ENCODE measurements around the gene WASHC4.

Gene WASHC4, protein sequence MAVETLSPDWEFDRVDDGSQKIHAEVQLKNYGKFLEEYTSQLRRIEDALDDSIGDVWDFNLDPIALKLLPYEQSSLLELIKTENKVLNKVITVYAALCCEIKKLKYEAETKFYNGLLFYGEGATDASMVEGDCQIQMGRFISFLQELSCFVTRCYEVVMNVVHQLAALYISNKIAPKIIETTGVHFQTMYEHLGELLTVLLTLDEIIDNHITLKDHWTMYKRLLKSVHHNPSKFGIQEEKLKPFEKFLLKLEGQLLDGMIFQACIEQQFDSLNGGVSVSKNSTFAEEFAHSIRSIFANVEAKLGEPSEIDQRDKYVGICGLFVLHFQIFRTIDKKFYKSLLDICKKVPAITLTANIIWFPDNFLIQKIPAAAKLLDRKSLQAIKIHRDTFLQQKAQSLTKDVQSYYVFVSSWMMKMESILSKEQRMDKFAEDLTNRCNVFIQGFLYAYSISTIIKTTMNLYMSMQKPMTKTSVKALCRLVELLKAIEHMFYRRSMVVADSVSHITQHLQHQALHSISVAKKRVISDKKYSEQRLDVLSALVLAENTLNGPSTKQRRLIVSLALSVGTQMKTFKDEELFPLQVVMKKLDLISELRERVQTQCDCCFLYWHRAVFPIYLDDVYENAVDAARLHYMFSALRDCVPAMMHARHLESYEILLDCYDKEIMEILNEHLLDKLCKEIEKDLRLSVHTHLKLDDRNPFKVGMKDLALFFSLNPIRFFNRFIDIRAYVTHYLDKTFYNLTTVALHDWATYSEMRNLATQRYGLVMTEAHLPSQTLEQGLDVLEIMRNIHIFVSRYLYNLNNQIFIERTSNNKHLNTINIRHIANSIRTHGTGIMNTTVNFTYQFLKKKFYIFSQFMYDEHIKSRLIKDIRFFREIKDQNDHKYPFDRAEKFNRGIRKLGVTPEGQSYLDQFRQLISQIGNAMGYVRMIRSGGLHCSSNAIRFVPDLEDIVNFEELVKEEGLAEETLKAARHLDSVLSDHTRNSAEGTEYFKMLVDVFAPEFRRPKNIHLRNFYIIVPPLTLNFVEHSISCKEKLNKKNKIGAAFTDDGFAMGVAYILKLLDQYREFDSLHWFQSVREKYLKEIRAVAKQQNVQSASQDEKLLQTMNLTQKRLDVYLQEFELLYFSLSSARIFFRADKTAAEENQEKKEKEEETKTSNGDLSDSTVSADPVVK

DNA sequence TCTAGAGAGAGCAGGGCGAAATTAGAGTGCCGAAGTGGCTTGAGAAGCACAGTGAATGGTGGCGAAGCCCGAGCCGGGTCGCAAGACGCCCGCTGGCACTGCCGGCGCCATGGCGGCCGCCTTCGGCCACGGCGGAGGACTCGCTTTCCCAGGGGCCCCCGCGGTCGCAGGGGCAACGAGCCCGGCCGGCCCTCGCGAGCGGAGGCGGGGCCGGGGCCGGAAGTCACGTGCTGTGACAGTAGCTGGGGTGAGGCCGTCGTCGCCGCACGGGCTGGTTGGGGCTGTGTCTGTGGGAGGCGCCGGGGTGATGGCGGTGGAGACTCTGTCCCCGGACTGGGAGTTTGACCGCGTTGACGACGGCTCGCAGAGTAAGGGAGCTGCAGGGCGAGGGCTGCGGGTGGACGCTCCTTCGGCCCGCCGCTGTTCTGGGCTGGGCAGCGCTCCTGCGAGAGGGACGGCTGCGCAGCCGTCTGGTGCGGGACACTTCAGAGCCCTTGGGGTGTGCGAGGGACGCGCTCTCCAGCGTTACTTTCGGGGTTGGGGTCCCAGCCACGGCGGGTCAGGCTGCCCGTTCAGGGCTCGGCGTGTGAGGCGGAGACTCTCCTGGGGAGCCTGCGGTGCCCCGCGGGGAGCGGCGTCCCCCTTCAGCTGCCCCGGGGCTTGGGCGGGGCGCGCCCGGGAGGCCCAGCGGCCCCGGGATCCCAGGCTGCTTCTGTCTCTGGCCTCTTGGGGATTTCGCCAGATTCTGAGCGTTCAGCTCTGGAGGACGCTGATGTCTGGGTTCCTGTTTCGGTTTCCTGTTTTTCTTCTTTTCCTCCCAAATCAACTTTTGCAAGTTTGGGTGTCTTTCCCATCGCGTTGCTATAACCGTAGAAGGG lies at the start of gene WASHC4:
Gene WASHC4, plus strand, starts transcription at position 238 of the 878 bp plus-strand sequence. Its CDS starts 70 bp downstream, at position 308.
- peaks cover 16 to 18% of the 10 kb centered on the region in 2 donors for H3K36me3 Mint-ChIP-seq
- H3K9me3 Mint-ChIP-seq = peaks cover 2% of the 10 kb centered on the region in 2 donors
- peak; percentile 94 to 96 for ATAC-seq (replicated peaks)
- H3K4me1 Mint-ChIP-seq = peaks cover 11 to 32% of the 10 kb centered on the region in 2 donors
- no peaks in the 10 kb centered on the region for H3K27me3 Mint-ChIP-seq
- DNase-seq = peak; percentile 94
- peak within 1 kb of the TSS; percentile 98 for H3K27ac Mint-ChIP-seq
- H3K4me3 Mint-ChIP-seq = peak within 1 kb of the TSS; percentile 96 to 98

DNA sequence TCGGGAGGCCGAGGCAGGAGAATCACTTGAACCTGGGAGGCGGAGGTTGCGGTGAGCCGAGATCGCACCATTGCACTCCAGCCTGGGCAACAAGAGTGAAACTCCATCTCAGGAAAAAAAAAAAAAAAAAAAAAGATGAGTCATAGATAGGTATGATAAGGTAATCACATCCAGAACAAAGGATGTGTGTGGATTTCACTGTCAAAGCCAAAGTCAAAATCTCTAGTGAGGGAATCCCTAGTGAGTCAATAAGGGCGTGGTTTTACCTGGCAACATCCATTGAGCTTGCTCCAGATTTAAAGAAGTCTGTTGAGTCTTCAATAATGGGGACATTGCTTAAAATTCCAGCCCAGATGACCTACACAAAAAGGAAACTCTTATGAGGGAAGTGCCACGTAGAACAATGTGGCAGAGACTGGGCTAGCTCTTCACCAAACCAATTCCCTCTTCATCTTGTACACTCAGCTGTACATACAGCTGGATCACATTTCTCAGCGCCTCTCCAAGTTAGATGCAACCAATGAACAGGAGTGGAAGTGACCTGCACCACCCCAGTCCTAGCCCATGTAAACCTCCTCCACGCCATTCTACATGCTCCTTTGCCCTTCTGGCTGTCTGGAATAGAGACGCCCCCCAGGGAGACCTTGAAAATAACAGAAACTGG lies 46.7 kb upstream of the WASHC4 start:
- no peaks in the 10 kb centered on the region for H3K27me3 Mint-ChIP-seq

DNA sequence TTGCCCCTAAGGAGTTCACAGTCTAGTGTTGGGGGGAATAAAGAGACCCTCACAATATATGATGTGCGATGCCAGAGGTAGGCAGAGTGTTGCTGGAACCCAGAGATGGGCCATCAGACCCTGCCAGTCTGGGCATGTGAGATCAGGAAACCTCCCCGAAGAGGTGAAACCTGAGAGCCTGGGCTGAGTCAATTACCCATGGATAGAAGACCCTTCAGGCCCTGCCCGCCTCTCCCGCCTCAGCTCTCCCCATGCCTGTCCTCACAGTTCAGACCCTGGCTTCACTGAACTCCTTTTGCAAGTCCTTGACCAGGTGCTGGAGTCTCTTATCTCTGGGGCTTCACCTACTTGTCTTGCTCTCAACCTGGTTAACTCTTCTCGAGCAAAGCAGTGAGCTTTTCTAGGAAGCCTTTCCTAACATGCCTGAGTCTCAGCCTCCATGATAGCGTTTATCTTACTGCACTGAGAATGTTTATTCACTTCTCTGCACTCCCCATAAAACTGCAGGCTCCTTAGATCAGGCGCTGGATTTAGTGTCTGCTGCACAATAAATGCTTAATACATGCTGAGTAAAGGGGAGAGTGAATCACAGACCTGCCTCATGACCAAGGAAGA lies 42.9 kb upstream of the WASHC4 start:
- DNase-seq (no peak), ATAC-seq (replicated peaks) (no peak)
- Mint-ChIP-seq H3K9me3 (no peaks in the 10 kb centered on the region), H3K27me3 (no peaks in the 10 kb centered on the region), H3K4me1 (peaks cover 0 to 2% of the 10 kb centered on the region in 2 donors), H3K27ac (no peak overlapping the region), H3K4me3 (no peak overlapping the region), H3K36me3 (no peaks in the 10 kb centered on the region)

More for the DNA sequence above, 46.7 kb upstream of the WASHC4 start:
- no peak overlapping the region for H3K4me3 Mint-ChIP-seq
- DNase-seq (no peak), ATAC-seq (replicated peaks) (no peak)
- H3K9me3 Mint-ChIP-seq = peaks cover 3 to 7% of the 10 kb centered on the region in 2 donors
- H3K4me1 Mint-ChIP-seq = no peaks in the 10 kb centered on the region
- H3K36me3 Mint-ChIP-seq = peaks cover 4 to 7% of the 10 kb centered on the region in 2 donors
- no peak overlapping the region for H3K27ac Mint-ChIP-seq

DNA sequence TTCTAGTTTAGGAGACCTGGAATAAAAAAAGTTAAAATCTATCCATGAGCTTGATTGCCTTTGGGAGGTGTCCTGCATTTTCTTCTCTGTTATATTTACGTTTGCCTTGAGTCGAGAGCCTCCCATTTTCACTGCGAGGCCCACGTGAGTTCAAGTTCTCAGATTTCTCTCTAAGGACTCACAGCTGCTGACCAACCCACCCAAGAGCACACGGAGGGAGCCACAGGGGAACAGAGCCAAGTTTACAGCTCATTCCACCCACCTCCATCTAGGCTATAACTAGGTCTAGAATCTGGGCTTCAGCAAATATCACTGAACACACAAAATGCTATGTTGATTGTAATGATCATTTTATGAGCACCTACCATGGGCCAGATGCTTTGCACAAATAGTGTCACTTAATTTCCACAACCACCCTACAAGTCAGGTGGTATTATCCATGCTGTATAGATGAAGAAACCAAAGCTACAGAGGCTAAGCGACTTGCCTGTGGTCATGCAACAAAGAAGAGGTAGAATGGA lies 40.0 kb upstream of the WASHC4 start:
- Mint-ChIP-seq H3K27ac (no peak overlapping the region), H3K4me1 (peaks cover 0 to 2% of the 10 kb centered on the region in 2 donors), H3K27me3 (no peaks in the 10 kb centered on the region), H3K4me3 (no peak overlapping the region), H3K36me3 (no peaks in the 10 kb centered on the region), H3K9me3 (no peaks in the 10 kb centered on the region)
- ATAC-seq (replicated peaks) (no peak), DNase-seq (no peak)

DNA sequence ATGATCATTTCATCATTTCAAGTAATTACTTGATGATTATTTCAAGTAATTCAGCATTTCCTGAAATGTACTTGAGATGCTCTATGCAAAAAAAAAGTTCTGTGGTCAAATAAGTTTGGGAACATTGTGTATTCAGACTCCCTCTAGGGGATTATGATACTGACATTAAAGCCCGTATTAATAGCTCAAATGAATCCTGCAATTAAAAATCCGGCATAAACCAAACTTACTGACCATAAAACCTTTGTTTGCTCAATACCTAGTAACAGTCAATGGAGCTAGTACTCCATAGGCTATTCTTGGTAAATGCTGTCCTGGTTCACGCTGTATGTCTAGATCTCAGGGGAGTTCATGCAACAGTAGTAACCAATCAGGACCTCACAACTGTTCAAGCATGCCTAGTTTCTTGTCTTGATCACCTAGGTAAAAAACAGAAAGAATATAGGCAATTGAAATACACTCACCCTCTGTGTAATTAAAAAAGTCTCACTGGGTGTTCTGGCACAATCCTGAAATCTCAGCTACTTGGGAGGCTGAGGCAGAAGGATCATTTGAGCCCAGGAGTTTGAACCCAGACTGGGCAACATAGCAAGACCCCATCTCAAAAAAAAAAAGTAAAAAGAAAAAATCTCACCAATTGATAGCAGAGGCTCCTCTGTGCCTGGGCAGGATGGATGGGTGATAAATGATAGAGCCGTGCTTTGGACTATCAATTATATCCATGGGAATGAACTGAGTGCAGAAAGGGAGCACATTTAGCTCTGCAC lies 37.4 kb upstream of the WASHC4 start:
- peaks cover 0 to 2% of the 10 kb centered on the region in 2 donors for H3K4me1 Mint-ChIP-seq
- no peaks in the 10 kb centered on the region for H3K9me3 Mint-ChIP-seq
- H3K36me3 Mint-ChIP-seq = no peaks in the 10 kb centered on the region
- DNase-seq (no peak), ATAC-seq (replicated peaks) (no peak)
- no peaks in the 10 kb centered on the region for H3K27me3 Mint-ChIP-seq
- no peak overlapping the region for H3K27ac Mint-ChIP-seq
- H3K4me3 Mint-ChIP-seq = no peak overlapping the region

DNA sequence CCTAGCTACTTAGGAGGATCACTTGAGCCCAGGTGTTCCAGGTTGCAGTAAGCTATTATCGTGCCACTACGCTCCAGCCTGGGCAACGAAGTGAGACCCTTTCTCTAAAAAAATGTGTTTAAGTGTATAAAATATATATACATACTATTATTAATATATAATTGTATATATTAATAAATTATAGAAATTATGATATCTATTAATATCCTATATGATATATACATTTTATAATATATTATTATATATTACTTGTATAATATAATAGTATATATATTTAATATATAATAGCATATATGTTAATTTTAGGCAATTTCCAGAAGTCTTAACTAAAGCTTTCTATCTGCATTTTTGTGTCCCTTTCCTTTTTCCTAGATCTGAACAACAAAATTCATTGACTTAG lies 35.5 kb upstream of the WASHC4 start:
- DNase-seq (no peak), ATAC-seq (replicated peaks) (no peak)
- Mint-ChIP-seq H3K4me3 (no peak overlapping the region), H3K36me3 (no peaks in the 10 kb centered on the region), H3K9me3 (no peaks in the 10 kb centered on the region), H3K4me1 (peaks cover 0 to 2% of the 10 kb centered on the region in 2 donors), H3K27me3 (no peaks in the 10 kb centered on the region), H3K27ac (no peak overlapping the region)

DNA sequence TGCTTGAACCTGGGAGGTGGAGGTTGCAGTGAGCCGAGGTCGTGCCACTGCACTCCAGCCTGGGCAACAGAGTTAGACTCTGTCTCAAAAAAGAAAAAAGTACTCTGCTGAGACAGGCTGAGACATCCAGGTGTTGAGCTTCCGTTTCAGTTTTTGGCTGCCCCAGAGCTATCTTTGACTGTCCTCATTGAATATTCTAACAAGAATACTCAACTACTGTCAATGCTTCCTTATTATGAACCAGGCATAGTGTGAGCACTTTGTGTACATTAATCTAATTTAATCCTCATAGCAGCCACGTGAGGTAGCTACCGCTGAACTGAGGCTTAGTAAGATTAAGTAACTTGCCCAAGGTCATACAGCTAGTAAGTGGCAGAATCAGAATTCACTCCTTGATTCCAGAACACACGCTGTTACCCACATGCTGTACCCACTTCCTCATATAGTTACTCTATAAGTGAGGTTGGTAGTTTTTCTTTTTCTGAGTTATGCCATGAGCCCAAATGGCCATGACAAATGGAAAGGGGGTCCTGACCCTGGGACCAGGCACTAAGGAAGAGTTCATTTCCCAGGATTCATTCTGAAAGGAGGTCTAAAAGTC lies 34.5 kb upstream of the WASHC4 start:
- no peak overlapping the region for H3K4me3 Mint-ChIP-seq
- ATAC-seq (replicated peaks) (no peak), DNase-seq (no peak)
- H3K27me3 Mint-ChIP-seq = no peaks in the 10 kb centered on the region
- H3K4me1 Mint-ChIP-seq = peaks cover 0 to 2% of the 10 kb centered on the region in 2 donors
- H3K9me3 Mint-ChIP-seq = no peaks in the 10 kb centered on the region
- no peaks in the 10 kb centered on the region for H3K36me3 Mint-ChIP-seq
- no peak overlapping the region for H3K27ac Mint-ChIP-seq

DNA sequence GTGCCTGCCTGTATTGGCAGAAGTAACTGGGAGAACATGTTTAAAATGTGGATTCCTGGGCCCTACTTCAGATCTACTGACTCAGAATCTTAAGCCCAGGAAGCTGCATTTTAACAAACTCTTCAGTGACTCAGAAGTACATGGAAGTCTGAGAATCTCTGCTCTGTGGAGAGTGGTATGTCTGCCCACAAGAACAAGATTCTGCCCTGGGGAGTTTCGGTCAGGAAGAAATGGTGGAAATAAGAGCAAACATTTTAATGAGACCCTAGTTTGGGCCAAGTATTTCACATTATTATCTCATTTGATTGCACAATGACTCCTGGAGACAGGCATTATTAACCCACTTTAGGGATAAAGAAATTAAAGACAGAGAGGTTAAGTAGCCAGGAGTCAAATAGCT lies 31.4 kb upstream of the WASHC4 start:
- no peaks in the 10 kb centered on the region for H3K9me3 Mint-ChIP-seq
- H3K36me3 Mint-ChIP-seq = no peaks in the 10 kb centered on the region
- ATAC-seq (replicated peaks) (no peak), DNase-seq (no peak)
- H3K27ac Mint-ChIP-seq = no peak overlapping the region
- H3K27me3 Mint-ChIP-seq = no peaks in the 10 kb centered on the region
- no peak overlapping the region for H3K4me3 Mint-ChIP-seq
- no peaks in the 10 kb centered on the region for H3K4me1 Mint-ChIP-seq

DNA sequence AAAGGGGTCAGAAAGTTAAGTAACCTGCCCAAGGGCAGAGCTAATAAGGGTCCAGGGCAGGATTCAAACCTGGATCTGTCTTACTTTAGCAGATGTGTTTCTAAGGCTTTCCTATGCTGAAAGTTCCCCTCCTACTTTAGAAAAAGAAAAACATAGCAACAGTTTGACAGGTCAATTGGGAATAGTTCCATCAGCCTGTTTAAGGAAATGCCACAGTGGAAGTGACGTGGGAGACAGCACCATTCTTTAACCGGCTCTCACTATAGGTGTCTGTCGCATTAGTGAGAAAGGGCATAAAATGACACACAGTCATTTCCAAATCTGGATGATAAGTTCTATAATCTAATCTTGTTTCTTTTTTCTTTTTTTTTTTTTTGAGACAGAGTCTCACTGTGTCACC lies 30.6 kb upstream of the WASHC4 start:
- no peak overlapping the region for H3K4me3 Mint-ChIP-seq
- no peak overlapping the region for H3K27ac Mint-ChIP-seq
- no peak for DNase-seq
- no peaks in the 10 kb centered on the region for H3K36me3 Mint-ChIP-seq
- ATAC-seq (replicated peaks) = no peak
- H3K9me3 Mint-ChIP-seq = no peaks in the 10 kb centered on the region
- no peaks in the 10 kb centered on the region for H3K27me3 Mint-ChIP-seq
- H3K4me1 Mint-ChIP-seq = no peaks in the 10 kb centered on the region

DNA sequence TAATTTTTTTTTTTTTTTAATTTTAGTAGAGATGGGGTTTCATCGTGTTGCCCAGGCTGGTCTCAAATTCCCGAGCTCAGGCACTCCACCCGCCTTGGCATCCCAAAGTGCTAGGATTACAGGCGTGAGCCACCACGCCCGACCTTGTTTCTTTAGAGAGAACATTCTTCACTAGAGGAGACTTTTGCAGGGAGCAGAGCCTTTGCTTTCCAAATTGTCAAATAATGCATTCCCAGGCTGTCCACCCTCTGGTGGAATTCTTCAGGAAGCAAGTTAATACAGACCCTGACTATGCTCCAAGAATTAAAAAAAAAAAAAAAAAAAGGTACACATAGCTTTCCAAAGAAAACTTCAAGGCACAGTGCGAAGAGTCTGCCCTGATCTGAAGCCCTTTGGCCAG lies 30.1 kb upstream of the WASHC4 start:
- Mint-ChIP-seq H3K27ac (no peak overlapping the region), H3K9me3 (no peaks in the 10 kb centered on the region), H3K36me3 (no peaks in the 10 kb centered on the region), H3K27me3 (peaks cover 0 to 4% of the 10 kb centered on the region in 2 donors), H3K4me3 (no peak overlapping the region), H3K4me1 (no peaks in the 10 kb centered on the region)
- ATAC-seq (replicated peaks) (no peak), DNase-seq (no peak)

DNA sequence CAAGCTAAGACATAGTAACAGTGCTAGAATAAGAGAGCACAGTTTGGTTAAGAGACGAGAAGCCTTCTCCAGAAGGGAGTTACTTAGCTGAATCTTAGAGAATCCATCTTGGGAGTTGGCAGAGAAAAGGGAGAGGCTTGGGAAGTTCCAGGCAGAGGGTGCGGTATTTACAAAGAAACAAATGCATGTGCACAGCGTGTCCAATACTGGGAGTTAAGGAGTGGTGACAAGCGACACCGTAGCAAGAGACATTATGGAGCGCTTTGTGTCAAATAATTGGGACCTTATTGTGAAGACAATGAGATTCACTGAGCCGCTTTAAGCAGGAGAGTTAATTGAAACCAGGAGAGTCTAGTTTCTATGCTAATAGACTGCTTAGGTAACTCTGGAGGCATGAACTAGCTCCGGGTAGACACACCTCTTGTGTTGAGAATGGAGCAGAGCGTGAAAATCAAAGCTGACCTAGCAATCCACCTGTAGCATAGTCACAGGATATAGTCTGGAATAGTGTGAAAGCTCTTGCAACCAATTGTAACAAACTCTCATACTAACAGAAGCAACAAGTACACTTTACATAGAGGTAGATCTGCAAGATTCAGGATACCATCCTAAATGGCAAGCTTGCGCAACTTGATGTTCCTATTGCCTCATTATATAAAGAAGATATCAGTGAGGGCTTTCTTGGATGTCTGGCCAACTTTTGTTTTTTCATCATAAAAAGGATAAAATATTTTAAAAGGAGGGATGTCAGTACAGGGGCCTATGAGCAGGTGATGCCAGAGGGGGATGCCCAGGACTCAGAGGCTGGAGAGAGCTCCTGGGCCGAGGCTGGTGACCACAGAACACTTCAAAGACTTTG lies 28.6 kb upstream of the WASHC4 start:
- ATAC-seq (replicated peaks) (no peak), DNase-seq (no peak)
- H3K9me3 Mint-ChIP-seq = no peaks in the 10 kb centered on the region
- H3K4me3 Mint-ChIP-seq = no peak overlapping the region
- H3K27ac Mint-ChIP-seq = no peak overlapping the region
- H3K27me3 Mint-ChIP-seq = peaks cover 10 to 17% of the 10 kb centered on the region in 2 donors
- H3K4me1 Mint-ChIP-seq = peaks cover 5 to 7% of the 10 kb centered on the region in 2 donors
- H3K36me3 Mint-ChIP-seq = no peaks in the 10 kb centered on the region
